Smooth muscle cell (in vitro differentiated cells): ENCODE results near the gene EXOSC9. TPM values are rescaled to one million over a fixed set of nuclear protein-coding genes. Genes with fewer than 3 reads are reported as not detected.

ENCODE experiments used
- DNase-seq: peaks from one replicate; lab custom pipeline; 2025; ENCODE audit not compliant: unreplicated experiment; lab: John Stamatoyannopoulos, UW
- H2AFZ ChIP-seq: fragments of 200-600 bp; sonication (generic); 2 replicates; pipeline ENCODE4 v1.6.0; 2016; ENCODE audit warnings: antibody characterized with exemption, low read depth, mild to moderate bottlenecking
- H3F3A ChIP-seq: fragments of 200-600 bp; sonication (generic); 2 replicates; pipeline ENCODE4 v1.6.0; 2017; ENCODE audit warnings: antibody characterized with exemption, low read depth
- H3K27ac ChIP-seq: fragments of 200-600 bp; sonication (generic); 2 replicates; pipeline ENCODE4 v1.5.1; 2016; ENCODE audit warnings: low read depth, mild to moderate bottlenecking
- H3K27me3 ChIP-seq: fragments of 200-600 bp; sonication (generic); 2 replicates; pipeline ENCODE4 v1.6.1; 2016; ENCODE audit warnings: low read depth, mild to moderate bottlenecking
- H3K36me3 ChIP-seq: fragments of 200-600 bp; sonication (generic); 2 replicates; pipeline ENCODE4 v1.5.1; 2016; ENCODE audit warnings: low read depth
- H3K4me1 ChIP-seq: fragments of 200-600 bp; sonication (generic); 2 replicates; pipeline ENCODE4 v1.5.1; 2016; ENCODE audit warnings: low read depth
- H3K4me2 ChIP-seq: fragments of 200-600 bp; sonication (generic); 2 replicates; pipeline ENCODE4 v1.6.0; 2016; ENCODE audit warnings: mild to moderate bottlenecking
- H3K4me3 ChIP-seq: fragments of 200-600 bp; sonication (generic); 2 replicates; pipeline ENCODE4 v1.5.1; 2016; ENCODE audit warnings: mild to moderate bottlenecking
- H3K79me2 ChIP-seq: fragments of 200-600 bp; sonication (generic); 2 replicates; pipeline ENCODE4 v1.6.0; 2016; ENCODE audit warnings: low read depth, mild to moderate bottlenecking
- H3K9ac ChIP-seq: fragments of 200-600 bp; sonication (generic); 2 replicates; pipeline ENCODE4 v1.6.0; 2016; ENCODE audit warnings: low read depth
- H3K9me3 ChIP-seq: fragments of 200-600 bp; sonication (generic); replicated peaks from 2 replicates; pipeline ENCODE4 v1.5.1; 2016; ENCODE audit warnings: low read depth
- H4K20me1 ChIP-seq: fragments of 200-600 bp; sonication (generic); 2 replicates; pipeline ENCODE4 v1.6.0; 2016; ENCODE audit warnings: low read depth
- WGBS: methylation state at CpG from one replicate; pipeline ENCODE4 v1.1.7; 2016; ENCODE audit warnings: low lambda C conversion rate; 5-methylcytosine and 5-hydroxymethylcytosine counted together
- polyA plus RNA-seq: library from polyadenylated mRNA; unstranded; fragments of >200 nt; fragmentation: Nextera tagmentation; extraction: Ambion mirVana; gene quantifications from 2 replicates; pipeline ENCODE4 v1.2.1, GENCODE V29; 2016
- total RNA-seq: library from RNA; depleted of rRNA; stranded (reverse); fragments of >200 nt; gene quantifications from 2 replicates; pipeline ENCODE4 v1.2.3, GENCODE V29; 2014
- TF ChIP-seq, protein P1 (sequence below): fragments of 200-600 bp; sonication (generic); IDR thresholded peaks from 2 replicates; pipeline ENCODE4 v1.5.1; 2017; ENCODE audit warnings: borderline replicate concordance, mild to moderate bottlenecking, antibody characterized with exemption; ENCODE audit not compliant: insufficient read depth, poor library complexity, severe bottlenecking

EXOSC9 gene
- total and polyA plus RNA-seq, 2 experiments from 2014 or later = 31.8 to 45.1 TPM

- Histone ChIP-seq H3K79me2 (no peaks in the 10 kb centered on the region), H3F3A (no peaks in the 10 kb centered on the region), H3K27ac (no peak overlapping the region), H3K27me3 (peaks cover 41% of the 10 kb centered on the region), H3K9ac (no peak overlapping the region), H3K4me3 (no peak overlapping the region), H3K9me3 (no peaks in the 10 kb centered on the region), H3K4me2 (no peak overlapping the region), H2AFZ (no peak overlapping the region), H3K36me3 (no peaks in the 10 kb centered on the region), H3K4me1 (no peaks in the 10 kb centered on the region), H4K20me1 (no peaks in the 10 kb centered on the region)
- TF ChIP-seq, protein P1, sequence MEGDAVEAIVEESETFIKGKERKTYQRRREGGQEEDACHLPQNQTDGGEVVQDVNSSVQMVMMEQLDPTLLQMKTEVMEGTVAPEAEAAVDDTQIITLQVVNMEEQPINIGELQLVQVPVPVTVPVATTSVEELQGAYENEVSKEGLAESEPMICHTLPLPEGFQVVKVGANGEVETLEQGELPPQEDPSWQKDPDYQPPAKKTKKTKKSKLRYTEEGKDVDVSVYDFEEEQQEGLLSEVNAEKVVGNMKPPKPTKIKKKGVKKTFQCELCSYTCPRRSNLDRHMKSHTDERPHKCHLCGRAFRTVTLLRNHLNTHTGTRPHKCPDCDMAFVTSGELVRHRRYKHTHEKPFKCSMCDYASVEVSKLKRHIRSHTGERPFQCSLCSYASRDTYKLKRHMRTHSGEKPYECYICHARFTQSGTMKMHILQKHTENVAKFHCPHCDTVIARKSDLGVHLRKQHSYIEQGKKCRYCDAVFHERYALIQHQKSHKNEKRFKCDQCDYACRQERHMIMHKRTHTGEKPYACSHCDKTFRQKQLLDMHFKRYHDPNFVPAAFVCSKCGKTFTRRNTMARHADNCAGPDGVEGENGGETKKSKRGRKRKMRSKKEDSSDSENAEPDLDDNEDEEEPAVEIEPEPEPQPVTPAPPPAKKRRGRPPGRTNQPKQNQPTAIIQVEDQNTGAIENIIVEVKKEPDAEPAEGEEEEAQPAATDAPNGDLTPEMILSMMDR = no peak
- 83% methylated on average over 1 of the region's 1 CpG for WGBS
- DNase-seq = no peak
Measured at GRCh38 chr4:121773883-121774282, 27.2 kb upstream of the EXOSC9 start.

- TF ChIP-seq, protein P1 = no peak
- no peak overlapping the region for H2AFZ ChIP-seq
- H3K4me1 ChIP-seq = no peaks in the 10 kb centered on the region
- H3K27ac ChIP-seq = no peak overlapping the region
- no peaks in the 10 kb centered on the region for H3K36me3 ChIP-seq
- no peaks in the 10 kb centered on the region for H3F3A ChIP-seq
- H3K4me3 ChIP-seq = no peak overlapping the region
- no peak for DNase-seq
- 87% methylated on average over 6 of the region's 6 CpGs for WGBS
- no peaks in the 10 kb centered on the region for H3K79me2 ChIP-seq
- H4K20me1 ChIP-seq = no peaks in the 10 kb centered on the region
- H3K4me2 ChIP-seq = no peak overlapping the region
- no peaks in the 10 kb centered on the region for H3K9me3 ChIP-seq
- no peak overlapping the region for H3K9ac ChIP-seq
- peaks cover 14% of the 10 kb centered on the region for H3K27me3 ChIP-seq
Measured at GRCh38 chr4:121776610-121777401, 24.3 kb upstream of the EXOSC9 start.

DNA sequence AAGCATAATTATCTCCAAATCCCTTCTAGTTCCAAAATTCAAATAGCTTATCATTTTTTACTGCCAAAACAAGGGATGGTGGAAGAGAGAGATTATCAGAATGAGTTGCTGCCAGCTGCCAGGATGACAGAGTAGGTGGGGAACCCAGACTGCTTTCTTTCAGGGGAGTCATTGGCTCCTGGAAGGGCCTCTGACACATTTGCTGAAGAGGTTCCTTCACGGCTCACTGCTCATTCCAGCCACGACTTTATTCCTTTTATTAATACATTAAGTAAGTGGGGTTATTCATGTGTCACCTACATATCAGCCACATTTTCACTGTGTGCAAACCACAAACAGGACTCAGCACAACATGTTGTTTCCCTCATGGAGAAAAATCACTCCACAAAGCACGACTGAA is 23.5 kb upstream of the EXOSC9 start:
- no peaks in the 10 kb centered on the region for H3F3A ChIP-seq
- WGBS = 45% methylated on average over 3 of the region's 3 CpGs
- H3K36me3 ChIP-seq = no peaks in the 10 kb centered on the region
- no peaks in the 10 kb centered on the region for H3K79me2 ChIP-seq
- DNase-seq = no peak
- no peak overlapping the region for H3K4me3 ChIP-seq
- H3K27ac ChIP-seq = no peak overlapping the region
- H3K4me2 ChIP-seq = no peak overlapping the region
- no peak overlapping the region for H2AFZ ChIP-seq
- no peaks in the 10 kb centered on the region for H3K4me1 ChIP-seq
- no peak overlapping the region for H3K9ac ChIP-seq
- H4K20me1 ChIP-seq = no peaks in the 10 kb centered on the region
- no peaks in the 10 kb centered on the region for H3K9me3 ChIP-seq
- H3K27me3 ChIP-seq = peaks cover 17% of the 10 kb centered on the region
- TF ChIP-seq, protein P1 = no peak

DNA sequence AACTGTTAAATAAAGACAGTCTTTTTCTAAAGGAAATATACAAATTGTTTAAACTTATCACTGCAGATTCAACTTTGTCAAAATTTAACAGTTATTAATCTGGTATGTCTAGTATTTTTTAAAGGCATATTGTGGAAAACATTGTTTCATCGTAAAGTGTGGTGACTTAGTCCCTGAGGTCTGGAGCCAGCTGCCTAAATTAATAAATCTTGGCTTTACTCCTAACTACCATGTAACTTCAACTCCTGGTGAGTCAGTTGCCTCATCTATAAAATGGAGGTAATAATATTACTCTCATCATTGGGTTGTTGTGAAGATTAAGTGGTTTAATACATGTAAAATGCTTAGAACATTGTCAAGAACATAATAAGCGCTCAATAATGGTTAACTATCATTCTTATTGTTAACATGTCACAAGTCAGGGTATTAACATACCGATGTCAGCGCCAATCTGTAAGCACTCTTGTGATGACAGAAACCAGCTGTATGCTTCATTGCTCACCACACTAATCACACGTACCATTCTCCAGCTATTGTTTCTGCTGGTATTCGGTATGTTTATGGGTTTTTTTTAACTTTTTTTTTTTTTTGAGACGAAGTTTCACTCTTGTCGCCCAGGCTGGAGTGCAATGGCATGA is 22.0 kb upstream of the EXOSC9 start:
- no peak overlapping the region for H2AFZ ChIP-seq
- no peak for DNase-seq
- 72% methylated on average over 8 of the region's 8 CpGs for WGBS
- H4K20me1 ChIP-seq = no peaks in the 10 kb centered on the region
- H3K9me3 ChIP-seq = no peaks in the 10 kb centered on the region
- H3K4me3 ChIP-seq = no peak overlapping the region
- no peak overlapping the region for H3K4me2 ChIP-seq
- no peaks in the 10 kb centered on the region for H3K79me2 ChIP-seq
- no peak overlapping the region for H3K9ac ChIP-seq
- peaks cover 19% of the 10 kb centered on the region for H3K27me3 ChIP-seq
- no peaks in the 10 kb centered on the region for H3F3A ChIP-seq
- H3K4me1 ChIP-seq = no peaks in the 10 kb centered on the region
- TF ChIP-seq, protein P1 = no peak
- H3K27ac ChIP-seq = no peak overlapping the region
- no peaks in the 10 kb centered on the region for H3K36me3 ChIP-seq
